MM.1S (cell line): ENCODE results near the gene SPHK1.

Source experiments
- EZH2 ChIP-seq: fragments of 300-600 bp; sonication (generic); optimal IDR thresholded peaks from 2 replicates; pipeline ENCODE3; 2017; ENCODE audit warnings: low read depth, mild to moderate bottlenecking, antibody characterized with exemption, low read length, mixed read lengths
- TF ChIP-seq, protein P1 (sequence below): fragments of 300-600 bp; sonication (generic); IDR thresholded peaks from 2 replicates; pipeline ENCODE4 v1.5.1; 2016; ENCODE audit warnings: antibody characterized with exemption, low read length, mixed read lengths

DNA sequence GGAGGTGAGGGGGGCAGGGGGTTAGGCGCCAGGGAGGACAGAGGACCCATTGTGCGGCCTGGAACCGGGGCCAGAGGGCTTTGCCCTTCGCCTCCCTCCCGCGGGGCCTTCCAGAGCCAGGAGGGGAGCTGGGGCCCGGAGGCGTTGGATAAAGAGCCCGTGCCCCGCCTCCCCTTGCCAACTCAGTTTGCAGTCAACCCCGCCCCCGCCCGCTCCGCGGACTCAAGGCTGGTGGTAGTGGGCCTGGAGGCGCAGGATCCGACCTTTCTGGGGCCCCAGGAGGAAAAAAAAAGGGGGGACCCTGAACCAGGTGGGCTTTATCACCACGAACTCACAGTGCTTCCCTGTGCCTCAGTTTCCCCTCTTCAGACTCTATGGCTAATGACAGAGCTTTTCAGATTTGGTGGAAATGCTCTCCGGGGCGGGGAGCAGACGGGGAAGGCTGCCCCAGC is 2.0 kb upstream of the SPHK1 start:
- TF ChIP-seq, protein P1, sequence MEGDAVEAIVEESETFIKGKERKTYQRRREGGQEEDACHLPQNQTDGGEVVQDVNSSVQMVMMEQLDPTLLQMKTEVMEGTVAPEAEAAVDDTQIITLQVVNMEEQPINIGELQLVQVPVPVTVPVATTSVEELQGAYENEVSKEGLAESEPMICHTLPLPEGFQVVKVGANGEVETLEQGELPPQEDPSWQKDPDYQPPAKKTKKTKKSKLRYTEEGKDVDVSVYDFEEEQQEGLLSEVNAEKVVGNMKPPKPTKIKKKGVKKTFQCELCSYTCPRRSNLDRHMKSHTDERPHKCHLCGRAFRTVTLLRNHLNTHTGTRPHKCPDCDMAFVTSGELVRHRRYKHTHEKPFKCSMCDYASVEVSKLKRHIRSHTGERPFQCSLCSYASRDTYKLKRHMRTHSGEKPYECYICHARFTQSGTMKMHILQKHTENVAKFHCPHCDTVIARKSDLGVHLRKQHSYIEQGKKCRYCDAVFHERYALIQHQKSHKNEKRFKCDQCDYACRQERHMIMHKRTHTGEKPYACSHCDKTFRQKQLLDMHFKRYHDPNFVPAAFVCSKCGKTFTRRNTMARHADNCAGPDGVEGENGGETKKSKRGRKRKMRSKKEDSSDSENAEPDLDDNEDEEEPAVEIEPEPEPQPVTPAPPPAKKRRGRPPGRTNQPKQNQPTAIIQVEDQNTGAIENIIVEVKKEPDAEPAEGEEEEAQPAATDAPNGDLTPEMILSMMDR: no peak
- TF ChIP-seq EZH2: no peak
